Lower leg skin (tissue), 3 donors: ENCODE measurements around the gene CPNE8.

ENCODE experiments used
- CTCF ChIP-seq, 3 donors: fragments of 450-650 bp; IDR thresholded peaks; one replicate each; pipeline ENCODE4 v1.5.1; 2016; ENCODE audit warnings: antibody characterized with exemption in 3 of 3, mild to moderate bottlenecking in 3 of 3, moderate library complexity in 2 of 3
- POLR2A ChIP-seq, 2 donors: fragments of 450-650 bp; IDR thresholded peaks; one replicate each; pipeline ENCODE4 v1.6.1; 2016 to 2017; ENCODE audit warnings: antibody characterized with exemption in 2 of 2, mild to moderate bottlenecking in 1 of 2, moderate library complexity in 1 of 2

- TF ChIP-seq CTCF (IDR thresholded peaks at IDR 0.05), result no peak
- TF ChIP-seq POLR2A (IDR thresholded peaks at IDR 0.05), result no peak
These were observed 215.7 kb downstream of the CPNE8 start for GRCh38 chr12:38689704-38690103.
